ENCODE results near the gene NPDC1.
A peak's percentile ranks its signal among the peaks of the same experiment; 100 is the strongest.

Gene NPDC1

GRCh38 chr9:137078701-137079400 is 32.9 kb upstream of the NPDC1 start:
- no peak for TF ChIP-seq CTCF (IDR thresholded peaks at IDR 0.05; ENCODE audit: poor library complexity, severe bottlenecking)
- ATAC-seq (ENCODE audit: low read depth) = no peak
- Histone ChIP-seq H3K27ac (ENCODE audit: poor library complexity, severe bottlenecking) (no peak overlapping the region), H3K9me3 (ENCODE audit: severe bottlenecking) (no peaks in the 10 kb centered on the region), H3K4me3 (ENCODE audit: severe bottlenecking) (peak overlapping the region; percentile 61), H3K27me3 (ENCODE audit: insufficient read depth, poor library complexity, severe bottlenecking) (no peaks in the 10 kb centered on the region), H3K4me1 (ENCODE audit: insufficient read depth, poor library complexity, severe bottlenecking) (peaks cover 9% of the 10 kb centered on the region), H3K36me3 (ENCODE audit: low read depth) (peaks cover 12% of the 10 kb centered on the region; the same call in 1 of the 2 replicates)
- DNase-seq (ENCODE audit: low spot score) = no peak

- TF ChIP-seq CTCF (IDR thresholded peaks at IDR 0.05; ENCODE audit: poor library complexity, severe bottlenecking) = no peak
- Histone ChIP-seq H3K4me3 (ENCODE audit: severe bottlenecking) (peak overlapping the region; percentile 61), H3K27me3 (ENCODE audit: insufficient read depth, poor library complexity, severe bottlenecking) (no peaks in the 10 kb centered on the region), H3K36me3 (ENCODE audit: low read depth) (peaks cover 12% of the 10 kb centered on the region; the same call in 1 of the 2 replicates), H3K9me3 (ENCODE audit: severe bottlenecking) (no peaks in the 10 kb centered on the region), H3K27ac (ENCODE audit: poor library complexity, severe bottlenecking) (peak overlapping the region; percentile 39), H3K4me1 (ENCODE audit: insufficient read depth, poor library complexity, severe bottlenecking) (peaks cover under 1% of the 10 kb centered on the region)
- ATAC-seq (ENCODE audit: low read depth) = peak; percentile 22; the same call in 2 of the 3 replicates
- peak; percentile 65 for DNase-seq (ENCODE audit: low spot score)
These were observed 32.0 kb upstream of the NPDC1 start for GRCh38 chr9:137077758-137078693.

GRCh38 chr9:137077010-137077747 is 31.2 kb upstream of the NPDC1 start, which contains the start of gene UAP1L1:
Gene UAP1L1, plus strand, starts transcription at chr9:137077517. Its CDS starts 16 bp downstream, at chr9:137077533.
- peaks cover 12% of the 10 kb centered on the region; the same call in 1 of the 2 replicates for H3K36me3 ChIP-seq (ENCODE audit: low read depth)
- peak within 1 kb of the TSS; percentile 61 for H3K4me3 ChIP-seq (ENCODE audit: severe bottlenecking)
- no peaks in the 10 kb centered on the region for H3K4me1 ChIP-seq (ENCODE audit: insufficient read depth, poor library complexity, severe bottlenecking)
- ATAC-seq (ENCODE audit: low read depth) (peak; percentile 63), DNase-seq (ENCODE audit: low spot score) (peak; percentile 75)
- no peaks in the 10 kb centered on the region for H3K9me3 ChIP-seq (ENCODE audit: severe bottlenecking)
- no peak for TF ChIP-seq CTCF (IDR thresholded peaks at IDR 0.05; ENCODE audit: poor library complexity, severe bottlenecking)
- H3K27me3 ChIP-seq (ENCODE audit: insufficient read depth, poor library complexity, severe bottlenecking) = no peaks in the 10 kb centered on the region
- H3K27ac ChIP-seq (ENCODE audit: poor library complexity, severe bottlenecking) = peak within 1 kb of the TSS; percentile 39

- ATAC-seq (ENCODE audit: low read depth) (no peak), DNase-seq (ENCODE audit: low spot score) (no peak)
- Histone ChIP-seq H3K4me1 (ENCODE audit: insufficient read depth, poor library complexity, severe bottlenecking) (no peaks in the 10 kb centered on the region), H3K4me3 (ENCODE audit: severe bottlenecking) (no peak overlapping the region), H3K27me3 (ENCODE audit: insufficient read depth, poor library complexity, severe bottlenecking) (no peaks in the 10 kb centered on the region), H3K9me3 (ENCODE audit: severe bottlenecking) (no peaks in the 10 kb centered on the region), H3K27ac (ENCODE audit: poor library complexity, severe bottlenecking) (no peak overlapping the region), H3K36me3 (ENCODE audit: low read depth) (peaks cover 12% of the 10 kb centered on the region; the same call in 1 of the 2 replicates)
- no peak for TF ChIP-seq CTCF (IDR thresholded peaks at IDR 0.05; ENCODE audit: poor library complexity, severe bottlenecking)
These were observed 30.6 kb upstream of the NPDC1 start for GRCh38 chr9:137076636-137077009.
